ENCODE measurements around the gene KIR3DL1. TPM values are rescaled to one million over a fixed set of nuclear protein-coding genes. Genes with fewer than 3 reads are reported as not detected.
A peak's percentile ranks its signal among the peaks of the same experiment; 100 is the strongest.

KIR3DL1 gene
- total and polyA plus RNA-seq, 10 donors, result 0.07 to 6.3 (median 0.79) TPM; not detected in 1

- Histone ChIP-seq H3K27me3 (replicated peaks in 1 of 7) (no peaks in the 10 kb centered on the region), H3K4me1 (peaks cover 0 to 22% (median 7%) of the 10 kb centered on the region in 6 donors), H3K36me3 (no peaks in the 10 kb centered on the region), H3K27ac (peak overlapping the region in 2 of 8 donors; percentile 41 to 66), H3K9me3 (no peaks in the 10 kb centered on the region), H3K4me3 (no peak overlapping the region)
- 11 to 22% (median 13%) methylated on average over 1 of the region's 1 CpG for WGBS, 5 donors
- intact Hi-C loops (cut with DNase I; ENCODE audit: low total_unique reads), result no loop called here
- DNase-seq, result no peak
- TF ChIP-seq POLR2AphosphoS5 (IDR thresholded peaks at IDR 0.05), result peak in 1 of 3 donors; percentile 47
- TF ChIP-seq POLR2A (IDR thresholded peaks at IDR 0.05), result no peak
Observed at GRCh38 chr19:54795758-54796157, 20.5 kb upstream of the KIR3DL1 start.

GRCh38 chr19:54803410-54803809 lies 12.9 kb upstream of the KIR3DL1 start, which contains the start of gene KIR2DL4:
KIR2DL4 (plus strand) TSS chr19:54803610; CDS start chr19:54803652, 42 bp downstream.
- DNase-seq, result no peak
- WGBS, 5 donors, result 65 to 93% (median 75%) methylated on average over 10 of the region's 10 CpGs
- intact Hi-C loops (cut with DNase I; ENCODE audit: low total_unique reads), result no loop called here

GRCh38 chr19:54804101-54804500 lies 12.2 kb upstream of the KIR3DL1 start:
- TF ChIP-seq CTCF (IDR thresholded peaks at IDR 0.05 in 8 of 11, conservative IDR thresholded peaks at IDR 0.05 in 3 of 11) (no peak), POLR2AphosphoS5 (IDR thresholded peaks at IDR 0.05) (peak in 1 of 3 donors; percentile 16), POLR2A (IDR thresholded peaks at IDR 0.05) (no peak)
- no peaks in the 10 kb centered on the region for H3K4me1 ChIP-seq
- peak overlapping the region in 3 of 8 donors; percentile 7 to 56 (median 48) for H3K27ac ChIP-seq
- H3K9me3 ChIP-seq, result no peaks in the 10 kb centered on the region
- no peaks in the 10 kb centered on the region for H3K36me3 ChIP-seq
- peak overlapping the region in 1 of 8 donors; percentile 48 for H3K4me3 ChIP-seq
- 60 to 69% (median 65%) methylated on average over 5 of the region's 5 CpGs for WGBS, 5 donors
- intact Hi-C loops (cut with DNase I; ENCODE audit: low total_unique reads), result no loop called here
- peaks cover 0 to 4% (median 0%) of the 10 kb centered on the region in 7 donors for H3K27me3 ChIP-seq (replicated peaks in 1 of 7)
- DNase-seq, result no peak

More at GRCh38 chr19:54803410-54803809, 12.9 kb upstream of the KIR3DL1 start, which contains the start of gene KIR2DL4:
- H3K4me1 ChIP-seq, result no peaks in the 10 kb centered on the region
- H3K4me3 ChIP-seq, result peak within 1 kb of the TSS in 1 of 8 donors; percentile 48
- H3K36me3 ChIP-seq, result no peaks in the 10 kb centered on the region
- H3K27me3 ChIP-seq (replicated peaks in 1 of 7), result peaks cover 0 to 3% (median 0%) of the 10 kb centered on the region in 7 donors
- H3K27ac ChIP-seq, result peak within 1 kb of the TSS in 3 of 8 donors; percentile 7 to 56 (median 48)
- TF ChIP-seq POLR2AphosphoS5 (IDR thresholded peaks at IDR 0.05), result peak in 2 of 3 donors; percentile 31 to 63
- TF ChIP-seq CTCF (IDR thresholded peaks at IDR 0.05 in 8 of 11, conservative IDR thresholded peaks at IDR 0.05 in 3 of 11), result no peak
- H3K9me3 ChIP-seq, result no peaks in the 10 kb centered on the region

GRCh38 chr19:54804571-54804970 lies 11.7 kb upstream of the KIR3DL1 start:
- no peaks in the 10 kb centered on the region for H3K9me3 ChIP-seq
- WGBS, 5 donors, result 89 to 96% (median 91%) methylated on average over 10 of the region's 10 CpGs
- no peaks in the 10 kb centered on the region for H3K36me3 ChIP-seq
- intact Hi-C loops (cut with DNase I; ENCODE audit: low total_unique reads), result no loop called here
- H3K27ac ChIP-seq, result peak overlapping the region in 1 of 8 donors; percentile 56
- H3K4me1 ChIP-seq, result no peaks in the 10 kb centered on the region
- peak overlapping the region in 1 of 8 donors; percentile 48 for H3K4me3 ChIP-seq
- TF ChIP-seq POLR2A (IDR thresholded peaks at IDR 0.05) (no peak), POLR2AphosphoS5 (IDR thresholded peaks at IDR 0.05) (no peak), CTCF (IDR thresholded peaks at IDR 0.05 in 8 of 11, conservative IDR thresholded peaks at IDR 0.05 in 3 of 11) (no peak)
- H3K27me3 ChIP-seq (replicated peaks in 1 of 7), result peaks cover 0 to 9% (median 0%) of the 10 kb centered on the region in 7 donors
- no peak for DNase-seq
